ENCODE data around the gene KMT2D.

DNA sequence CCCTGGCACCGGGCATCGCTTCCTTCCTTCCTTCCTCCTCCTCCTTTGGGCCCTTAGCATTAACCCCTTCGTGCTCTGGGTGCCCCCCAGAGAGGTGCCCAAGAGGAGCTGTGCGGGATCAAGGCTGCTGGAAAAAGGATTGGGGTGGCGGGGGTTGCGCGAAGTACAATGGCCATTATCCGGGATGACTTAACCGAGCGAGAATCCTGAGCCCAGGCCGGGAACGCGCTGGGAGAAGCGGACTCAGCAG lies 31.2 kb upstream of the KMT2D start:
- TF ChIP-seq CTCF (IDR thresholded peaks at IDR 0.05; ENCODE audit: low read depth, low read length) = no peak
- no peak for TF ChIP-seq POLR2A (IDR thresholded peaks at IDR 0.05; ENCODE audit: extremely low read depth, insufficient read length)
